Measurements from ENCODE around the gene MYH11. TPM values are rescaled to one million over a fixed set of nuclear protein-coding genes. Genes with fewer than 3 reads are reported as not detected.

MYH11 gene
- total and polyA plus RNA-seq, 10 of the 15 experiments (the other 5 are each of a cell fraction or from before 2014, with no cell fraction given), result 0.01 to 1.9 (median 0.13) TPM; not detected in 1

GRCh38 chr16:15873301-15873700 lies 16.5 kb upstream of the MYH11 start:
- intact Hi-C loops (cut with micrococcal nuclease; ENCODE audit: unreplicated experiment), result no loop called here
- RAD21 ChIA-PET (ENCODE audit: unreplicated experiment), result interaction anchor here (1.1 to 2.3 kb wide), 3 partner anchors 163 to 255 kb away, joined by 3 to 6 read pairs (median 4); no protein-coding TSS in a partner anchor
- no TSS peak for BruUV-seq (replicated peaks)
- WGBS (ENCODE audit: insufficient coverage, insufficient replicate concordance, low lambda C conversion rate, missing lambda C conversion rate), result 100% methylated on average over 2 of the region's 2 CpGs
- H3K4me2 ChIP-seq (ENCODE audit: control insufficient read depth, insufficient read depth), result no peak overlapping the region
- CTCF ChIA-PET, result interaction anchor here (0.7 to 3.4 kb wide), 14 partner anchors 10 to 314 kb away, joined by 3 to 35 read pairs (median 4); partner anchors contain the start of gene CEP20
- no peaks in the 10 kb centered on the region for H3K79me2 ChIP-seq (ENCODE audit: control insufficient read depth, insufficient read depth, low read length)
- H3K4me1 ChIP-seq (ENCODE audit: control insufficient read depth, insufficient read depth, low read length), result no peaks in the 10 kb centered on the region
- H3K4me3 ChIP-seq, result no peak overlapping the region
- FAIRE-seq (no peak), ATAC-seq (no peak), DNase-seq (ENCODE audit: low read depth, low spot score) (no peak)
- no peaks in the 10 kb centered on the region for H3K27me3 ChIP-seq (replicated peaks in 1 of 2; ENCODE audit: control insufficient read depth in 2 of 2, insufficient read depth in 2 of 2, low read length in 1 of 2)
- SMC1A ChIA-PET (ENCODE audit: uncharacterized antibody, unreplicated experiment), result interaction anchor here (1.1 to 4.2 kb wide), 7 partner anchors 10 to 189 kb away, joined by 3 to 32 read pairs (median 5); partner anchors contain the start of gene CEP20
- in situ Hi-C loops (cut with MboI), result no loop called here
- H3K27ac ChIP-seq (ENCODE audit: control insufficient read depth, insufficient read depth), result no peak overlapping the region
- POLR2A ChIA-PET, result interaction anchor here (2.5 kb wide), 1 partner anchor 15 kb away, joined by 7 read pairs; the partner anchor contains the start of gene CEP20
- no peak overlapping the region for H3K9ac ChIP-seq (ENCODE audit: control insufficient read depth, insufficient read depth, low read length)
- peaks cover 0 to 15% of the 10 kb centered on the region in 2 experiments; a peak in 1 of 4 replicates for H3K36me3 ChIP-seq (ENCODE audit: control insufficient read depth in 2 of 2, insufficient read depth in 2 of 2, low read length in 1 of 2)
- H4K20me1 ChIP-seq (ENCODE audit: control insufficient read depth, insufficient read depth), result no peaks in the 10 kb centered on the region
- H3K9me3 ChIP-seq (replicated peaks; ENCODE audit: control insufficient read depth, insufficient read depth, low read length), result no peaks in the 10 kb centered on the region
- no peak overlapping the region for H2AFZ ChIP-seq (ENCODE audit: control insufficient read depth, low read depth, low read length)
- no peak for TF ChIP-seq ZSCAN29 (IDR thresholded peaks at IDR 0.05)
- no peak for TF ChIP-seq HDAC2 (IDR thresholded peaks at IDR 0.05)
- TF ChIP-seq BHLHE40 (IDR thresholded peaks at IDR 0.05; ENCODE audit: borderline replicate concordance in 1 of 2, low read depth in 2 of 2, low read length in 1 of 2), result no peak
- no peak for TF ChIP-seq BCL3 (IDR thresholded peaks at IDR 0.05; ENCODE audit: borderline replicate concordance, insufficient read depth, low read depth, low read length, poor library complexity, severe bottlenecking)
- no peak for TF ChIP-seq MYC (IDR thresholded peaks at IDR 0.05; ENCODE audit: insufficient read depth, insufficient read length, insufficient replicate concordance, low read length, severe bottlenecking)
- TF ChIP-seq STAT3 (IDR thresholded peaks at IDR 0.05; ENCODE audit: low read depth, low read length), result no peak
- TF ChIP-seq EED (IDR thresholded peaks at IDR 0.05; ENCODE audit: low read depth), result no peak
- no peak for TF ChIP-seq WRNIP1 (IDR thresholded peaks at IDR 0.05; ENCODE audit: borderline replicate concordance, low read depth, low read length)
- TF ChIP-seq MEF2B (IDR thresholded peaks at IDR 0.05; ENCODE audit: partially characterized antibody, poor library complexity, severe bottlenecking), result no peak
- TF ChIP-seq SIX5 (IDR thresholded peaks at IDR 0.05; ENCODE audit: low read depth, low read length, severe bottlenecking), result no peak
- no peak for TF ChIP-seq IKZF1 (conservative IDR thresholded peaks at IDR 0.05)
- TF ChIP-seq MXI1 (IDR thresholded peaks at IDR 0.05; ENCODE audit: low read depth, low read length), result no peak
- TF ChIP-seq ZBTB4 (CRISPR knock-in tag; IDR thresholded peaks at IDR 0.05), result no peak
- TF ChIP-seq JUND (IDR thresholded peaks at IDR 0.05; ENCODE audit: low read depth, low read length), result no peak
- TF ChIP-seq E2F4 (IDR thresholded peaks at IDR 0.05; ENCODE audit: low read depth, low read length), result no peak
- TF ChIP-seq TARDBP (IDR thresholded peaks at IDR 0.05; ENCODE audit: borderline replicate concordance), result no peak
- no peak for TF ChIP-seq ZNF217 (IDR thresholded peaks at IDR 0.05)
- TF ChIP-seq NRF1 (conservative IDR thresholded peaks at IDR 0.05; ENCODE audit: low read depth, low read length), result no peak
